Measurements from ENCODE around the gene GUCY1B1. TPM values are rescaled to one million over a fixed set of nuclear protein-coding genes. Genes with fewer than 3 reads are reported as not detected.
"Not testable (repeated sequence)": the region's sequence is repeated elsewhere in the genome, so short reads cannot be mapped to it uniquely, and the experiment has no call there.

Gene GUCY1B1
- total and polyA plus RNA-seq, 2 donors: 5.5 to 7.2 TPM

- no peak for DNase-seq (ENCODE audit: low read depth in 6 of 9, low spot score in 9 of 9)
- 91% methylated on average over 1 of the region's 1 CpG for WGBS
Measured at GRCh38 chr4:155785828-155786227, 27.0 kb downstream of the GUCY1B1 start.

GRCh38 chr4:155787113-155787710, 28.4 kb downstream of the GUCY1B1 start:
- DNase-seq (ENCODE audit: low read depth in 6 of 9, low spot score in 9 of 9): peak in 8 of 9 donors; percentile 29 to 78 (median 50)
- no peak overlapping the region for H3K27ac ChIP-seq (ENCODE audit: low read depth in 1 of 2, low read length in 1 of 2)
- no peaks in the 10 kb centered on the region for H3K4me1 ChIP-seq (ENCODE audit: control insufficient read depth in 2 of 2, insufficient read depth in 2 of 2, low read length in 2 of 2)
- WGBS: 22% methylated on average over 5 of the region's 5 CpGs
- H3K36me3 ChIP-seq (ENCODE audit: control insufficient read depth in 2 of 2, insufficient read depth in 2 of 2, low read length in 1 of 2): no peaks in the 10 kb centered on the region
- H3K9me3 ChIP-seq (ENCODE audit: control insufficient read depth in 2 of 2, insufficient read depth in 1 of 2, low read length in 1 of 2): no peaks in the 10 kb centered on the region
- no peak overlapping the region for H3K4me3 ChIP-seq (ENCODE audit: low read length in 2 of 2)
- H3K27me3 ChIP-seq (ENCODE audit: control insufficient read depth in 2 of 2, insufficient read depth in 1 of 2, low read length in 1 of 2): no peaks in the 10 kb centered on the region

More at GRCh38 chr4:155785828-155786227, 27.0 kb downstream of the GUCY1B1 start:
- Histone ChIP-seq H3K4me3 (ENCODE audit: low read length in 2 of 2) (no peak overlapping the region), H3K27me3 (ENCODE audit: control insufficient read depth in 2 of 2, insufficient read depth in 1 of 2, low read length in 1 of 2) (no peaks in the 10 kb centered on the region), H3K27ac (ENCODE audit: low read depth in 1 of 2, low read length in 1 of 2) (no peak overlapping the region), H3K4me1 (ENCODE audit: control insufficient read depth in 2 of 2, insufficient read depth in 2 of 2, low read length in 2 of 2) (no peaks in the 10 kb centered on the region), H3K9me3 (ENCODE audit: control insufficient read depth in 2 of 2, insufficient read depth in 1 of 2, low read length in 1 of 2) (no peaks in the 10 kb centered on the region), H3K36me3 (ENCODE audit: control insufficient read depth in 2 of 2, insufficient read depth in 2 of 2, low read length in 1 of 2) (no peaks in the 10 kb centered on the region)

DNA sequence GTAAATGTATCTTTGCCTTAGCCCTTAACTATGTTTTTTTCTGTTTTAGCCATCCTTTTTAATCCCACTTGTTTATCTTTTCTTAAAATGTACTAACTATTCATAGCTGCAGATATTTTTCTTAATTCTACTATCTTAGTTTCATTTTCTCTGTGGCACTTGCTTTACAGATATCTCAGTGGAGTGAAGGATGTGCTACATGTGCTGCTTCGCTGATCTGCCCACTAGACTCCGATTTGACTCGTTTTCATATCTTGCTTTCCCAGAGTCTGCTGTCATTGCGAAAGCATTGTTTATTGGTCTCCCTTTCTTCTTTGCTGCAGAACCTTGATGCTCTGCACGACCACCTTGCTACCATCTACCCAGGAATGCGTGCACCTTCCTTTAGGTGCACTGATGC, 30.6 kb downstream of the GUCY1B1 start:
- H3K4me1 ChIP-seq (ENCODE audit: control insufficient read depth in 2 of 2, insufficient read depth in 2 of 2, low read length in 2 of 2): no peaks in the 10 kb centered on the region
- no peak overlapping the region for H3K4me3 ChIP-seq (ENCODE audit: low read length in 2 of 2)
- no peaks in the 10 kb centered on the region for H3K27me3 ChIP-seq (ENCODE audit: control insufficient read depth in 2 of 2, insufficient read depth in 1 of 2, low read length in 1 of 2)
- WGBS: 89% methylated on average over 6 of the region's 6 CpGs
- peaks cover 0 to 3% of the 10 kb centered on the region in 2 donors for H3K36me3 ChIP-seq (ENCODE audit: control insufficient read depth in 2 of 2, insufficient read depth in 2 of 2, low read length in 1 of 2)
- no peak overlapping the region for H3K27ac ChIP-seq (ENCODE audit: low read depth in 1 of 2, low read length in 1 of 2)
- H3K9me3 ChIP-seq (ENCODE audit: control insufficient read depth in 2 of 2, insufficient read depth in 1 of 2, low read length in 1 of 2): no peaks in the 10 kb centered on the region
- DNase-seq (ENCODE audit: low read depth in 6 of 9, low spot score in 9 of 9): no peak

DNA sequence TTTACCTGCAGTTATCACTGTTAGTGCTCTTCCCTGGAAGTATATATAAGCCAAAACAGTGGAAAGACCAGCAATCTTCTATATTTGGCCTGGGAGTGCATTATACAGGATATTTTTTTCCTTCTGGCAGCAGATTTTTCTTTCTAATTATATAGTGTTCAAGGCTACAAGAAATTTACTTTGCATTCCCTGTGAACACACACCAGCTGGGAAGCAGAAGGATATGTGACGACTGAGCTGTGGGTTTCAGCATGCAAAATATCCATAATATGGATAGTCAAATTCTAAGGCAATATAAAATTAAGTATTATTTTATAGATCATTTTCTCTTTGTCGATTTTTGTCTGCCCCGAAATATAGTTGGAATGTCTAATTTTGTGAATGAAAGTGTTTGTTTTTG, 31.2 kb downstream of the GUCY1B1 start:
- no peak for DNase-seq (ENCODE audit: low read depth in 6 of 9, low spot score in 9 of 9)
- no peak overlapping the region for H3K4me3 ChIP-seq (ENCODE audit: low read length in 2 of 2)
- H3K27ac ChIP-seq (ENCODE audit: low read depth in 1 of 2, low read length in 1 of 2): no peak overlapping the region
- no peaks in the 10 kb centered on the region for H3K4me1 ChIP-seq (ENCODE audit: control insufficient read depth in 2 of 2, insufficient read depth in 2 of 2, low read length in 2 of 2)
- WGBS: 82% methylated on average over 3 of the region's 3 CpGs
- H3K36me3 ChIP-seq (ENCODE audit: control insufficient read depth in 2 of 2, insufficient read depth in 2 of 2, low read length in 1 of 2): peaks cover 0 to 3% of the 10 kb centered on the region in 2 donors
- no peaks in the 10 kb centered on the region for H3K27me3 ChIP-seq (ENCODE audit: control insufficient read depth in 2 of 2, insufficient read depth in 1 of 2, low read length in 1 of 2)
- no peaks in the 10 kb centered on the region for H3K9me3 ChIP-seq (ENCODE audit: control insufficient read depth in 2 of 2, insufficient read depth in 1 of 2, low read length in 1 of 2)

- Histone ChIP-seq H3K9me3 (ENCODE audit: control insufficient read depth in 2 of 2, insufficient read depth in 1 of 2, low read length in 1 of 2) (no peaks in the 10 kb centered on the region), H3K27ac (ENCODE audit: low read depth in 1 of 2, low read length in 1 of 2) (no peak overlapping the region), H3K27me3 (ENCODE audit: control insufficient read depth in 2 of 2, insufficient read depth in 1 of 2, low read length in 1 of 2) (no peaks in the 10 kb centered on the region), H3K4me1 (ENCODE audit: control insufficient read depth in 2 of 2, insufficient read depth in 2 of 2, low read length in 2 of 2) (no peaks in the 10 kb centered on the region), H3K36me3 (ENCODE audit: control insufficient read depth in 2 of 2, insufficient read depth in 2 of 2, low read length in 1 of 2) (peaks cover under 1 to 3% of the 10 kb centered on the region in 2 donors), H3K4me3 (ENCODE audit: low read length in 2 of 2) (no peak overlapping the region)
- DNase-seq (ENCODE audit: low read depth in 6 of 9, low spot score in 9 of 9): no peak
- 93% methylated on average over 1 of the region's 1 CpG for WGBS
Measured at GRCh38 chr4:155794589-155795236, 35.9 kb downstream of the GUCY1B1 start.

GRCh38 chr4:155795991-155796390, 37.2 kb downstream of the GUCY1B1 start:
- H3K9me3 ChIP-seq (ENCODE audit: control insufficient read depth in 2 of 2, insufficient read depth in 1 of 2, low read length in 1 of 2): no peaks in the 10 kb centered on the region
- no peaks in the 10 kb centered on the region for H3K4me1 ChIP-seq (ENCODE audit: control insufficient read depth in 2 of 2, insufficient read depth in 2 of 2, low read length in 2 of 2)
- no peak overlapping the region for H3K4me3 ChIP-seq (ENCODE audit: low read length in 2 of 2)
- H3K27ac ChIP-seq (ENCODE audit: low read depth in 1 of 2, low read length in 1 of 2): no peak overlapping the region
- no peaks in the 10 kb centered on the region for H3K27me3 ChIP-seq (ENCODE audit: control insufficient read depth in 2 of 2, insufficient read depth in 1 of 2, low read length in 1 of 2)
- DNase-seq (ENCODE audit: low read depth in 6 of 9, low spot score in 9 of 9): no peak
- WGBS: 87% methylated on average over 3 of the region's 3 CpGs
- peaks cover 3% of the 10 kb centered on the region in 2 donors for H3K36me3 ChIP-seq (ENCODE audit: control insufficient read depth in 2 of 2, insufficient read depth in 2 of 2, low read length in 1 of 2)

- not testable (repeated sequence) for DNase-seq (ENCODE audit: low read depth in 6 of 9, low spot score in 9 of 9); H3K27me3 ChIP-seq (ENCODE audit: control insufficient read depth in 2 of 2, insufficient read depth in 1 of 2, low read length in 1 of 2); H3K36me3 ChIP-seq (ENCODE audit: control insufficient read depth in 2 of 2, insufficient read depth in 2 of 2, low read length in 1 of 2); H3K9me3 ChIP-seq (ENCODE audit: control insufficient read depth in 2 of 2, insufficient read depth in 1 of 2, low read length in 1 of 2); H3K4me3 ChIP-seq (ENCODE audit: low read length in 2 of 2); H3K27ac ChIP-seq (ENCODE audit: low read depth in 1 of 2, low read length in 1 of 2); H3K4me1 ChIP-seq (ENCODE audit: control insufficient read depth in 2 of 2, insufficient read depth in 2 of 2, low read length in 2 of 2)
- WGBS: 98% methylated on average over 4 of the region's 4 CpGs
Measured at GRCh38 chr4:155797581-155797980, 38.8 kb downstream of the GUCY1B1 start.

GRCh38 chr4:155799116-155799793, 40.4 kb downstream of the GUCY1B1 start:
- no peaks in the 10 kb centered on the region for H3K27me3 ChIP-seq (ENCODE audit: control insufficient read depth in 2 of 2, insufficient read depth in 1 of 2, low read length in 1 of 2)
- no peaks in the 10 kb centered on the region for H3K4me1 ChIP-seq (ENCODE audit: control insufficient read depth in 2 of 2, insufficient read depth in 2 of 2, low read length in 2 of 2)
- DNase-seq (ENCODE audit: low read depth in 6 of 9, low spot score in 9 of 9): no peak
- H3K36me3 ChIP-seq (ENCODE audit: control insufficient read depth in 2 of 2, insufficient read depth in 2 of 2, low read length in 1 of 2): peaks cover 0 to 3% of the 10 kb centered on the region in 2 donors
- no peaks in the 10 kb centered on the region for H3K9me3 ChIP-seq (ENCODE audit: control insufficient read depth in 2 of 2, insufficient read depth in 1 of 2, low read length in 1 of 2)
- WGBS: 95% methylated on average over 5 of the region's 5 CpGs
- no peak overlapping the region for H3K27ac ChIP-seq (ENCODE audit: low read depth in 1 of 2, low read length in 1 of 2)
- H3K4me3 ChIP-seq (ENCODE audit: low read length in 2 of 2): no peak overlapping the region

- Histone ChIP-seq H3K36me3 (ENCODE audit: control insufficient read depth in 2 of 2, insufficient read depth in 2 of 2, low read length in 1 of 2) (peaks cover 0 to 3% of the 10 kb centered on the region in 2 donors), H3K4me3 (ENCODE audit: low read length in 2 of 2) (no peak overlapping the region), H3K9me3 (ENCODE audit: control insufficient read depth in 2 of 2, insufficient read depth in 1 of 2, low read length in 1 of 2) (no peaks in the 10 kb centered on the region), H3K4me1 (ENCODE audit: control insufficient read depth in 2 of 2, insufficient read depth in 2 of 2, low read length in 2 of 2) (no peaks in the 10 kb centered on the region), H3K27ac (ENCODE audit: low read depth in 1 of 2, low read length in 1 of 2) (no peak overlapping the region), H3K27me3 (ENCODE audit: control insufficient read depth in 2 of 2, insufficient read depth in 1 of 2, low read length in 1 of 2) (no peaks in the 10 kb centered on the region)
- 97% methylated on average over 8 of the region's 8 CpGs for WGBS
- no peak for DNase-seq (ENCODE audit: low read depth in 6 of 9, low spot score in 9 of 9)
Measured at GRCh38 chr4:155799794-155800123, 40.9 kb downstream of the GUCY1B1 start.

Measured in thymus (tissue), 11 donors.